LNCAP (cell line): ENCODE data around the gene MLLT3.

ENCODE experiments used
- CTCF ChIP-seq: fragments of 450-650 bp; IDR thresholded peaks from 2 replicates; pipeline ENCODE4 v1.5.1; 2017; ENCODE audit warnings: mild to moderate bottlenecking

MLLT3 gene

DNA sequence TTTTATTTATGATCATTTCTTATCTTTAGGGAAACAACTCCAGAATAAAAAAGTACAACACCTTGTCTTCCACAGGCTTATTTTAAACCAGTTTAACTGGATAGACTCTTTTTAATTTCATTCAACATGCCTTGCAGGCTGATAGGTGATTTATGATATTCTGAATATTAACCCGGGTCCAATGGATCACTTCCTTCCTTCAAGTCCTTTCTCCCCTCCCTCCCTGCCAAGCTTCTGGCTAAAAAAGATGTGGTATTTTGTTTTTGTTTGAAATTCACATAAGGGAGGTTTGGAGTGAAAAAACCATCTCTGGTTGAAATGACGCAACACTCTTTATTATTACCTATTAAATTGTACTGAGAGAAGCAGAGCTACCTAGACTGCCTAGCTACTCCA lies 265.3 kb downstream of the MLLT3 start:
- no peak for TF ChIP-seq CTCF

- TF ChIP-seq CTCF: peak; percentile 90
Measured at GRCh38 chr9:20356403-20357036, 265.8 kb downstream of the MLLT3 start.

GRCh38 chr9:20355022-20355421 lies 267.3 kb downstream of the MLLT3 start:
- TF ChIP-seq CTCF: no peak

DNA sequence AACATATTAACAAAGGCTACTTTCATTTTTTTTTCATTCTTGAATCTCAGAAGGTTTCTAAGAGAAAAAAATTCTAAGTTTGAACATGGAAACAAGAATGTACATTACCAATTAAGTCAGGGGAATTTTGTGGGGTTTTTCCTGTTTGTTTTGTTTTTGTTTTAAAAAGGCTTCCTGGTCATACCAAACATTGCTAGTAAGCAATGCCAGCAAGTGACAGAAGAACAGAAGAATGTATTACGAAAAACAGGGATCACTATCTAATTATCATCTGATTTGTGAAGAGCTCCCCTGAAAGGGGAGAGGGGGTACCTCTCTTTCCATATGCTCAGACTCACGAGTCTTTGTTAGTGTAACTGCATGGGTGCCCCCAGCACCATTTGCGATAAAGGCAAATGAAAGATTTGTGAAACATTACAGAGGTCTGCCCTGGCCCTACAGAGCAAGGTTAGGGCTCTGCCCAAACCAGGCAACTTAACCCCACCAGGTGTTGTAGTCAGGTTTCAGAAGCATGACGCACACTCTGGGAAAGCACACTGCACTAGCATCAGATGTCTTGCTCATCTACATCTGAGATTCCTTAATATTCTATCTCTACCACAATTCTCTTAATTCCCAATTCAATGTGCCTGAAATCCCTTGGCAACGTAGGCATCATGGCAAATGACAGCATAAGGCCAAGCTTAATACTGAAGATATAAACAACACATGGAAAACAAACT lies 268.2 kb downstream of the MLLT3 start:
- TF ChIP-seq CTCF: no peak

DNA sequence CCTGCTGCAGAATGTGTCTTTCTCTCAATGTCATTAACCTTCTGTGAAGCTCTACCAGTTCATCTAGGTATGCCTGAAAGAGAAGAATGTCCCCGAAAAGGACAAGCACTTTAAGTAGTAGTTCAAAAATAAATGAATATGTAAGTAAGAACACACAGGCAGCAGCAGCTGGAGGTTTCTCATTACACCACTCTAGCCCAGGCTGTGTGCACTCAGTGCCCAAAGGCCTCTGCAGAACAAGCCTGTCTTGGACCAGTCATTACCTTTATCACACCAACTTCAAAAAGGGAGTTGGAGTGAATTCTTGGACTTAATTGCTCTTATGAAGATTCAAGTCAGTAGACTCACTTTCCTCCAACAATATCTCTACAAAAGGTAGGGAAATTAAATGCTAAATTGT lies 268.8 kb downstream of the MLLT3 start:
- TF ChIP-seq CTCF: no peak

GRCh38 chr9:20352591-20352990 lies 269.7 kb downstream of the MLLT3 start:
- no peak for TF ChIP-seq CTCF

- no peak for TF ChIP-seq CTCF
Measured at GRCh38 chr9:20351715-20352114, 270.6 kb downstream of the MLLT3 start.

DNA sequence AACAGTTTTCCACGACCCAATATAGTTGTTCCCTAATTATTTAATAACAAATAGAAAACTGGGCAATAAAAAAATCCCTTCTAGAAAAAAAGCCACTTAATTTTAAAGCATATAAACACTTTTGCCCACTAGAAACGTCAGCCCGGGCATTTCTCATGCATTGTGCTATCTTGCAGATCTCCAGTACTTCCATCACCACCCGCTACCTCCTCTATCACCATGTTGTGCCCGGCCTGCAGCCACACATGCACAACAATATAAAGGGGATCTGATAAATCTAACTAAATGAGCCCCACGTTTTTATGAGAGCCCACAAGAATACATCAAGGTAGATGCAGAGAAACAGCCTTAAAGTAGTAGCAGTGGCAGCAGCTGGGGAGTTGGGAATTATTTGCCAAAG lies 272.7 kb downstream of the MLLT3 start:
- no peak for TF ChIP-seq CTCF
